Measurements from ENCODE around the gene CAMTA1. TPM values are rescaled to one million over a fixed set of nuclear protein-coding genes. Genes with fewer than 3 reads are reported as not detected.
"Not testable (repeated sequence)": the region's sequence is repeated elsewhere in the genome, so short reads cannot be mapped to it uniquely, and the experiment has no call there.

The CAMTA1 gene
- total RNA-seq, 5 donors from 2014 or later (not counting 1 experiment from before 2014, with no cell fraction given) = 29.7 to 37.4 (median 34.6) TPM

DNA sequence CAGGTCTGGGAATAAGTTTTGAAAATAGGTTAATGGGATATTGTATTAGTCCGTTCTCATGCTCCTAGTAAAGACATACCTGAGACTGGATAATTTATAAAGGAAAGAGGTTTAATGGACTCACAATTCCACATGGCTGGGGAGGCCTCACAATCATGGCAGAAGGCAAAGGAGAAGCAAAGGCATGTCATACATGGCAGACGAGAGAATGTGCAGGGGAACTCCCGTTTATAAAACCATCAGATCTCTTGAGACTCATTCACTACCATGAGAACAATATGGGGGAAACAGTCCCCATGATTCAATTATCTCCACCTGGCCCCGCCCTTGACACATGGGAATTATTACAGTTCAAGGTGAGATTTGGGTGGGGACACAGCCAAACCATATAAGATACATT lies 60.5 kb downstream of the CAMTA1 start:
- H3K4me1 ChIP-seq (ENCODE audit: control insufficient read depth in 1 of 2, extremely low read depth in 1 of 2, insufficient read depth in 2 of 2, low read length in 2 of 2); H3K4me3 ChIP-seq (ENCODE audit: control insufficient read depth in 1 of 2, extremely low read depth in 1 of 2, low read length in 1 of 2); DNase-seq; POLR2A ChIA-PET; H3K9me3 ChIP-seq; H3K27ac Mint-ChIP-seq; H3K27me3 ChIP-seq (replicated peaks in 1 of 2; ENCODE audit: control insufficient read depth in 2 of 2, extremely low read depth in 1 of 2, insufficient read depth in 2 of 2, low read length in 1 of 2); H3K27me3 Mint-ChIP-seq; ATAC-seq (replicated peaks in 1 of 4); H3K4me3 Mint-ChIP-seq; CTCF ChIA-PET; H3K27ac ChIP-seq (ENCODE audit: low read length); H3K9me3 Mint-ChIP-seq; H3K36me3 ChIP-seq (ENCODE audit: control insufficient read depth in 2 of 2, extremely low read depth in 1 of 2, insufficient read depth in 1 of 2, low read length in 1 of 2): not testable (repeated sequence)
- peaks cover 2 to 29% (median 7%) of the 10 kb centered on the region in 3 donors for H3K4me1 Mint-ChIP-seq
- peaks cover 58% of the 10 kb centered on the region for H3K36me3 Mint-ChIP-seq
- WGBS (ENCODE audit: insufficient coverage) = no CpG with 5 or more reads among the region's 4 CpGs

DNA sequence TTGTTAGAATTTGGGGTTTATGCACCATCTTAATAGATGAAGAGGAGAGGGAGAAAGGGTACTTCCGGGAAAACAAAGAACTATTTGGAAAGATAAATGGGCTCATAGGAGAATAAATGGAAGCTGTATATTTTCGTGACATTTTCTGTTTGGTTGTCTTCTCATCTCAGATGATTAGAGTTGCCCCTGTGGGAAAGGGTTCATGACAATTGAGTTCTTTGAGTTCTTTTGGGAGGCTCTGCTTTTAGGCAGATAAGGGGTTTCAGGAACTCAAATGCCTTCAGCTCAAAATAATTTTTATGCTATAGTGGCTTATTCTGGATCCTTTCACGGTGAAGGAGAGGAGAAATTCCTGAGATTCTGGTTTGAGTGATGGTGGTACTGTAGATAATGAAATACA lies 63.6 kb downstream of the CAMTA1 start:
- Histone ChIP-seq H3K27ac (ENCODE audit: low read length) (no peak overlapping the region), H3K36me3 (ENCODE audit: control insufficient read depth in 2 of 2, extremely low read depth in 1 of 2, insufficient read depth in 1 of 2, low read length in 1 of 2) (peaks cover 0 to 3% of the 10 kb centered on the region in 2 donors), H3K9me3 (no peaks in the 10 kb centered on the region), H3K4me3 (ENCODE audit: control insufficient read depth in 1 of 2, extremely low read depth in 1 of 2, low read length in 1 of 2) (no peak overlapping the region), H3K4me1 (ENCODE audit: control insufficient read depth in 1 of 2, extremely low read depth in 1 of 2, insufficient read depth in 2 of 2, low read length in 2 of 2) (no peaks in the 10 kb centered on the region), H3K27me3 (replicated peaks in 1 of 2; ENCODE audit: control insufficient read depth in 2 of 2, extremely low read depth in 1 of 2, insufficient read depth in 2 of 2, low read length in 1 of 2) (no peaks in the 10 kb centered on the region)
- Mint-ChIP-seq H3K9me3 (peaks cover 3 to 7% (median 4%) of the 10 kb centered on the region in 3 donors), H3K4me1 (peaks cover 0 to 17% (median 5%) of the 10 kb centered on the region in 3 donors), H3K36me3 (peaks cover 57% of the 10 kb centered on the region), H3K27ac (no peak overlapping the region), H3K4me3 (no peak overlapping the region), H3K27me3 (no peaks in the 10 kb centered on the region)
- WGBS (ENCODE audit: insufficient coverage) = 93% methylated on average over 2 of the region's 3 CpGs
- ChIA-PET POLR2A (no interaction called here), CTCF (no interaction called here)
- no peak for DNase-seq
- ATAC-seq (replicated peaks in 1 of 4) = no peak

DNA sequence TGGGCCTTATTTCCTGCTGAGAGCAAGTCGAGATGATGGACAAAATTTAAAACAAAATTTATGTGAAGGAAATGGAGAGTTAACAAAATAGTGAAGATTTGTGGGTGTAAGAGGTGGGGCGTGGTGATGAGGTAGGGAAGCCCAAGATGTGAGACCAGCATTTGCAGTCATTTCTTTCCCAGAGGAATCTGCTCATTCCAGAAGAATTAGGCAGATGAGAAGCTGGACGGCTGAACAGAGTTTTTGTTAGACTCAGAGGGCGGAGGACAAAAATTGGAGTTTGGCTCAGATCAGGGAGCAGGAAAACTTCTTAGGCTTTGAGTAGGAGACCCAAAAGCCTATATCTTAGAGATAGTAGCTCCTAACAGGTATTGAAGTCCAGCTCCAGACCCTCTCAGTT lies 65.3 kb downstream of the CAMTA1 start:
- Histone ChIP-seq H3K4me1 (ENCODE audit: control insufficient read depth in 1 of 2, extremely low read depth in 1 of 2, insufficient read depth in 2 of 2, low read length in 2 of 2) (no peaks in the 10 kb centered on the region), H3K36me3 (ENCODE audit: control insufficient read depth in 2 of 2, extremely low read depth in 1 of 2, insufficient read depth in 1 of 2, low read length in 1 of 2) (peaks cover 0 to 4% of the 10 kb centered on the region in 2 donors), H3K9me3 (no peaks in the 10 kb centered on the region), H3K4me3 (ENCODE audit: control insufficient read depth in 1 of 2, extremely low read depth in 1 of 2, low read length in 1 of 2) (no peak overlapping the region), H3K27ac (ENCODE audit: low read length) (no peak overlapping the region), H3K27me3 (replicated peaks in 1 of 2; ENCODE audit: control insufficient read depth in 2 of 2, extremely low read depth in 1 of 2, insufficient read depth in 2 of 2, low read length in 1 of 2) (no peaks in the 10 kb centered on the region)
- Mint-ChIP-seq H3K9me3 (peaks cover 3 to 4% (median 3%) of the 10 kb centered on the region in 3 donors), H3K27ac (no peak overlapping the region), H3K4me1 (peaks cover 0 to 17% (median 5%) of the 10 kb centered on the region in 3 donors), H3K36me3 (peaks cover 58% of the 10 kb centered on the region), H3K4me3 (no peak overlapping the region), H3K27me3 (no peaks in the 10 kb centered on the region)
- WGBS (ENCODE audit: insufficient coverage) = 97% methylated on average over 3 of the region's 4 CpGs
- DNase-seq (no peak), ATAC-seq (replicated peaks in 1 of 4) (no peak)
- POLR2A ChIA-PET = no interaction called here
- CTCF ChIA-PET = no interaction called here

DNA sequence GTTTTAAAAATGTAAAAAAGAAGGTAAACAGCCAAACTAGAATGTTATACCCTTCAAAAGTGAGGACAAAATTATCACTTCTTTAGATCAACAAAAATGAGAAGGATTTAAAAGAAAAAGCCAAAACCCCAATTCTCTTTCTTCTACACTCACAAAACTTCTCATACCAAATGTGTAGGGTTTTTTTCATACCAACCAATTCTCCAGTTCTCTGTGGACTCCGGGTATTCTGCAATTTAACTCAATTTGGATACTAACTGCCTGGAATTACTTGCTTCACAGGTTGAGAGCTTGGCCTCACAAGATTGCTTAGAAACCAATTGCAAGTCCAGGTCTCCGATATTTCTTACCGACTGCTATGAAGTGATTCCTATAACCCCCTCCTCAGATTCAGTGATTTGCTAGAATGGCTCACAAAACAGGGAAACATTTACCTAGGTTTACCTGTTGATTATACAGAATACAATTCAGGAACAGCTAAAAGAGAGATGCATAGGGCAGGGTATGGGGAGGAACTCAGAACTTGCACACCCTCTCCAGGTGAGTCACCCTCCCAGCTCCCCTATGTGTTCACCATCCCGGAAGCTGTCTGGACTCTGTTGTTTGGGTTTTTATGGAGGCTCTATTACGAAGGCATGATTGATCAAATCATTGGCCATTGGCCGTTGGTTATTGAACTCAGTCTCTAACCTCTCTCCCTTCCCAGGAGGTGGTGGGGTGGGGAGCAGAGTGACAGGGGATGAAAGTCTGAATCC lies 67.1 kb downstream of the CAMTA1 start:
- H3K36me3 ChIP-seq (ENCODE audit: control insufficient read depth in 2 of 2, extremely low read depth in 1 of 2, insufficient read depth in 1 of 2, low read length in 1 of 2) = peaks cover 0 to 4% of the 10 kb centered on the region in 2 donors
- peaks cover 64% of the 10 kb centered on the region for H3K36me3 Mint-ChIP-seq
- DNase-seq (no peak), ATAC-seq (replicated peaks in 1 of 4) (no peak)
- H3K4me1 ChIP-seq (ENCODE audit: control insufficient read depth in 1 of 2, extremely low read depth in 1 of 2, insufficient read depth in 2 of 2, low read length in 2 of 2) = no peaks in the 10 kb centered on the region
- no peaks in the 10 kb centered on the region for H3K27me3 Mint-ChIP-seq
- ChIA-PET POLR2A (no interaction called here), CTCF (interaction anchor here in 1 of 2 donors (0.7 kb wide), 1 partner anchor 726 kb away, joined by 10 read pairs; no protein-coding TSS in a partner anchor)
- no peaks in the 10 kb centered on the region for H3K9me3 ChIP-seq
- H3K27ac Mint-ChIP-seq = no peak overlapping the region
- H3K9me3 Mint-ChIP-seq = no peaks in the 10 kb centered on the region
- H3K27me3 ChIP-seq (replicated peaks in 1 of 2; ENCODE audit: control insufficient read depth in 2 of 2, extremely low read depth in 1 of 2, insufficient read depth in 2 of 2, low read length in 1 of 2) = no peaks in the 10 kb centered on the region
- no peak overlapping the region for H3K4me3 ChIP-seq (ENCODE audit: control insufficient read depth in 1 of 2, extremely low read depth in 1 of 2, low read length in 1 of 2)
- H3K27ac ChIP-seq (ENCODE audit: low read length) = no peak overlapping the region
- no peak overlapping the region for H3K4me3 Mint-ChIP-seq
- H3K4me1 Mint-ChIP-seq = peaks cover 7 to 30% (median 12%) of the 10 kb centered on the region in 3 donors
- 100% methylated on average over 1 of the region's 6 CpGs for whole genome bisulfite sequencing (ENCODE audit: insufficient coverage)

DNA sequence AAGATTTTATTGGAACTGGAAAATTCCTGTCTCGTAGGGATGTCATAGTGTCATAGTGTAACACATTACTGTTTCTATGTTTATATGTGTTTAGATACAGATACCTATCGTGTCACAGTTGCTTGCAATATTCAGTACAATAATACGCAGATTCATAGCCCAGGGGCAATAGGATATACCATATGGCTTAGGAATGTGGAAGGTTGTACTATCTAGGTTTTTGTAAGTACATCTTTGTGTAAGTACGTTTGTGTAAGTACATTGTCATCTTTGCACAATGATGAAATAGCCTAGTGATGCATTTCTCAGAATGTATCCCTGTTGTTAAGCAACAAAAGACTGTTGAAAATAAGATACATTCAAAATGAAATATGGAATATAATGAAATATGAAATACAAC lies 68.9 kb downstream of the CAMTA1 start:
- H3K9me3 ChIP-seq = no peaks in the 10 kb centered on the region
- WGBS (ENCODE audit: insufficient coverage) = 100% methylated on average over 1 of the region's 4 CpGs

DNA sequence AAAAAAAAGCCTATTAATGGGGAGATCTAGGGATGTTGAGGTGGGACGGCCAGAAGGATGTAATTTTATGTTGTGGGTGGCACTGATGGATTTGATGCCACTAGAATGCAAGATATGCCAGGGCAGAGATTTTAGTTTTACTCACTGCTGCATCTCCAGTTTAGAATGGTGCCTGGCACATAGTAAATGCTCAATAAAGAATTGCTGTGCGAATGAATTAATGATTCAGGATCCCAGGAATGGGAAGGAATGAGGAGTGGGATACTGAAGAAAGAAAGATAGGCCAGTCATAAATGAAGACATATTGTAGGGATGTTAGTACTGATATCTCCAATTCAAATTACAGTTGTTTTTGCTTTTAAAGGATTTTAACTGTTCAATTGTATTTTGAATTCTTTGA lies 72.6 kb downstream of the CAMTA1 start:
- Histone ChIP-seq H3K27me3 (replicated peaks in 1 of 2; ENCODE audit: control insufficient read depth in 2 of 2, extremely low read depth in 1 of 2, insufficient read depth in 2 of 2, low read length in 1 of 2) (no peaks in the 10 kb centered on the region), H3K27ac (ENCODE audit: low read length) (no peak overlapping the region), H3K4me1 (ENCODE audit: control insufficient read depth in 1 of 2, extremely low read depth in 1 of 2, insufficient read depth in 2 of 2, low read length in 2 of 2) (no peaks in the 10 kb centered on the region), H3K36me3 (ENCODE audit: control insufficient read depth in 2 of 2, extremely low read depth in 1 of 2, insufficient read depth in 1 of 2, low read length in 1 of 2) (peaks cover 0 to 4% of the 10 kb centered on the region in 2 donors), H3K4me3 (ENCODE audit: control insufficient read depth in 1 of 2, extremely low read depth in 1 of 2, low read length in 1 of 2) (no peak overlapping the region), H3K9me3 (no peaks in the 10 kb centered on the region)
- peaks cover 55% of the 10 kb centered on the region for H3K36me3 Mint-ChIP-seq
- DNase-seq (no peak), ATAC-seq (replicated peaks in 1 of 4) (no peak)
- H3K27me3 Mint-ChIP-seq = no peaks in the 10 kb centered on the region
- 100% methylated on average over 1 of the region's 2 CpGs for WGBS (ENCODE audit: insufficient coverage)
- POLR2A ChIA-PET = no interaction called here
- no peak overlapping the region for H3K27ac Mint-ChIP-seq
- no peak overlapping the region for H3K4me3 Mint-ChIP-seq
- H3K9me3 Mint-ChIP-seq = no peaks in the 10 kb centered on the region
- CTCF ChIA-PET = interaction anchor here in 1 of 2 donors (0.6 kb wide), 1 partner anchor 513 kb away, joined by 3 read pairs; no protein-coding TSS in a partner anchor
- peaks cover 13 to 24% (median 19%) of the 10 kb centered on the region in 3 donors for H3K4me1 Mint-ChIP-seq

More for the DNA sequence above, 68.9 kb downstream of the CAMTA1 start:
- Histone ChIP-seq H3K27me3 (replicated peaks in 1 of 2; ENCODE audit: control insufficient read depth in 2 of 2, extremely low read depth in 1 of 2, insufficient read depth in 2 of 2, low read length in 1 of 2) (no peaks in the 10 kb centered on the region), H3K4me3 (ENCODE audit: control insufficient read depth in 1 of 2, extremely low read depth in 1 of 2, low read length in 1 of 2) (no peak overlapping the region), H3K27ac (ENCODE audit: low read length) (no peak overlapping the region), H3K36me3 (ENCODE audit: control insufficient read depth in 2 of 2, extremely low read depth in 1 of 2, insufficient read depth in 1 of 2, low read length in 1 of 2) (peaks cover 0 to 4% of the 10 kb centered on the region in 2 donors), H3K4me1 (ENCODE audit: control insufficient read depth in 1 of 2, extremely low read depth in 1 of 2, insufficient read depth in 2 of 2, low read length in 2 of 2) (no peaks in the 10 kb centered on the region)
- CTCF ChIA-PET = no interaction called here
- Mint-ChIP-seq H3K36me3 (peaks cover 66% of the 10 kb centered on the region), H3K4me3 (no peak overlapping the region), H3K27me3 (no peaks in the 10 kb centered on the region), H3K9me3 (no peaks in the 10 kb centered on the region), H3K4me1 (peaks cover 13 to 26% (median 16%) of the 10 kb centered on the region in 3 donors), H3K27ac (no peak overlapping the region)
- POLR2A ChIA-PET = no interaction called here
- DNase-seq (no peak), ATAC-seq (replicated peaks in 1 of 4) (no peak)

Measured in T-cell (primary cell).